B cell (primary cell): Measurements from ENCODE around the gene PRPF31. TPM values are rescaled to one million over a fixed set of nuclear protein-coding genes. Genes with fewer than 3 reads are reported as not detected.

Source experiments
- ATAC-seq: fragments of 200-7000 bp; cut with Tn5 transposase; one replicate; pipeline ENCODE4 v1.10.0; 2021; ENCODE audit warnings: low read depth, mild to moderate bottlenecking, moderate number of reproducible peaks, moderate library complexity
- CTCF ChIA-PET: fragments of 350-600 bp; sonication (Branson Sonifier 250); formaldehyde crosslinking; loops from one replicate; lab custom pipeline; 2021; ENCODE audit warnings: antibody characterized with exemption, inconsistent platforms; lab: Charles Lee
- POLR2A ChIA-PET: fragments of 350-600 bp; sonication (Branson Sonifier 250); formaldehyde crosslinking; loops from one replicate; lab custom pipeline; 2021; ENCODE audit warnings: antibody characterized with exemption; lab: Charles Lee
- DNase-seq: peaks from one replicate; pipeline ENCODE4 v3.0.0; 2013
- H2AFZ ChIP-seq: 2 replicates; pipeline ENCODE4 v1.6.1; 2012; ENCODE audit warnings: mild to moderate bottlenecking, low read depth, low read length; ENCODE audit not compliant: insufficient read depth, poor library complexity, severe bottlenecking
- H3K27ac ChIP-seq, 2 donors: 1 replicate in 1 of 2; 2 replicates in 1 of 2; pipeline ENCODE4 v1.5.1; 2012 to 2013; ENCODE audit warnings: low read length in 2 of 2, mild to moderate bottlenecking in 2 of 2, moderate library complexity in 1 of 2
- H3K27me3 ChIP-seq, 4 experiments: fragments of 200-600 bp in 1 of 4; sonication (generic) in 1 of 4; replicated peaks in 1 of 4; 1 replicate in 2 of 4; 2 replicates in 2 of 4; pipeline versions ENCODE4 v1.6.1 to v1.7.0; 2013 to 2016; ENCODE audit warnings: low read length in 3 of 4, mild to moderate bottlenecking in 2 of 4, mixed read lengths in 1 of 4, moderate library complexity in 1 of 4; ENCODE audit not compliant: insufficient read depth in 4 of 4, control insufficient read depth in 3 of 4; ENCODE audit errors: control extremely low read depth in 1 of 4
- H3K36me3 ChIP-seq, 2 experiments: replicated peaks in 1 of 2; 1 replicate in 1 of 2; 2 replicates in 1 of 2; pipeline versions ENCODE4 v1.6.1 to v1.7.1; 2013; ENCODE audit warnings: low read length in 1 of 2; ENCODE audit not compliant: insufficient read depth in 2 of 2, control insufficient read depth in 1 of 2; ENCODE audit errors: control extremely low read depth in 1 of 2, extremely low read depth in 1 of 2
- H3K4me1 ChIP-seq, 2 donors: fragments of 200-600 bp in 1 of 2; sonication (generic) in 1 of 2; 1 replicate in 1 of 2; 2 replicates in 1 of 2; pipeline versions ENCODE4 v1.5.1 to v1.6.1; 2013 to 2017; ENCODE audit warnings: low read length in 2 of 2; ENCODE audit not compliant: control insufficient read depth in 2 of 2, insufficient read depth in 2 of 2
- H3K4me2 ChIP-seq: replicated peaks from 2 replicates; pipeline ENCODE3; 2012; ENCODE audit warnings: mild to moderate bottlenecking, low read depth, low read length; ENCODE audit not compliant: poor library complexity, severe bottlenecking
- H3K4me3 ChIP-seq, 5 experiments: fragments of 200-600 bp in 1 of 5; sonication (generic) in 1 of 5; 1 replicate in 3 of 5; 2 replicates in 2 of 5; pipeline versions ENCODE4 v1.5.1 to v1.7.0; 2011 to 2016; ENCODE audit warnings: low read length in 4 of 5, mild to moderate bottlenecking in 4 of 5, low read depth in 2 of 5, control low read depth in 1 of 5, moderate library complexity in 1 of 5; ENCODE audit not compliant: insufficient read depth in 1 of 5; ENCODE audit errors: control extremely low read depth in 1 of 5, extremely low read depth in 1 of 5
- H3K79me2 ChIP-seq: fragments of 200-600 bp; sonication (generic); one replicate; pipeline ENCODE4 v1.6.0; 2016; ENCODE audit warnings: low read length; ENCODE audit not compliant: control insufficient read depth, insufficient read depth
- H3K9ac ChIP-seq: fragments of 200-600 bp; sonication (generic); 2 replicates; pipeline ENCODE4 v1.6.1; 2017; ENCODE audit warnings: mild to moderate bottlenecking, low read length, moderate library complexity
- H3K9me3 ChIP-seq, 3 donors: one replicate each; pipeline versions ENCODE4 v1.6.1 to v1.7.1; 2013; ENCODE audit warnings: low read length in 2 of 3; ENCODE audit not compliant: control insufficient read depth in 2 of 3, insufficient read depth in 1 of 3; ENCODE audit errors: control extremely low read depth in 1 of 3
- H4K20me1 ChIP-seq: 2 replicates; pipeline ENCODE4 v1.6.0; 2012; ENCODE audit warnings: mild to moderate bottlenecking, low read length; ENCODE audit not compliant: insufficient read depth, control insufficient read depth, poor library complexity, severe bottlenecking
- H3K27ac Mint-ChIP-seq: one replicate; pipeline ENCODE4 v1.8.0; 2021; ENCODE audit warnings: mixed read lengths
- H3K27me3 Mint-ChIP-seq: one replicate; pipeline ENCODE4 v1.8.0; 2021; ENCODE audit warnings: mixed read lengths
- H3K4me1 Mint-ChIP-seq: one replicate; pipeline ENCODE4 v1.8.0; 2021; ENCODE audit warnings: mixed read lengths
- H3K4me3 Mint-ChIP-seq: one replicate; pipeline ENCODE4 v1.8.0; 2021; ENCODE audit warnings: mixed read lengths
- H3K9me3 Mint-ChIP-seq: one replicate; pipeline ENCODE4 v1.8.0; 2022; ENCODE audit warnings: mixed read lengths; ENCODE audit not compliant: insufficient read depth
- CTCF ChIP-seq: fragments of 200-600 bp; IDR thresholded peaks from one replicate; pipeline ENCODE4 v1.8.0; 2022; ENCODE audit warnings: antibody characterized with exemption, mild to moderate bottlenecking
- EZH2 ChIP-seq: IDR thresholded peaks from 2 replicates; pipeline ENCODE4 v1.6.1; 2012; ENCODE audit warnings: borderline replicate concordance, low read depth, mild to moderate bottlenecking, moderate library complexity, low read length; ENCODE audit not compliant: insufficient read depth, poor library complexity, severe bottlenecking
- WGBS: methylation state at CpG from one replicate; pipeline ENCODE4 v1.1.5; 2013; ENCODE audit warnings: missing lambda C conversion rate; ENCODE audit not compliant: insufficient coverage; 5-methylcytosine and 5-hydroxymethylcytosine counted together
- intact Hi-C: fragments of 100-400 bp; cut with micrococcal nuclease; formaldehyde crosslinking; loops from one replicate; pipeline ENCODE4 v1.10.0; 2022
- polyA plus RNA-seq: library from polyadenylated mRNA; depleted of rRNA; stranded (reverse); fragments of >200 nt; gene quantifications from 2 replicates; pipeline ENCODE4 v1.2.3, GENCODE V29; 2012
- total RNA-seq, 2 donors: library from RNA; stranded (reverse); fragments of 120-200 nt in 1 of 2; gene quantifications; 1 replicate in 1 of 2; 2 replicates in 1 of 2; pipeline versions ENCODE4 v1.2.3 to v1.2.4, GENCODE V29; 2013 to 2022

Gene PRPF31
- total and polyA plus RNA-seq, 2 donors (not counting 1 experiment from before 2014, with no cell fraction given), result 61.2 to 66.2 TPM

DNA sequence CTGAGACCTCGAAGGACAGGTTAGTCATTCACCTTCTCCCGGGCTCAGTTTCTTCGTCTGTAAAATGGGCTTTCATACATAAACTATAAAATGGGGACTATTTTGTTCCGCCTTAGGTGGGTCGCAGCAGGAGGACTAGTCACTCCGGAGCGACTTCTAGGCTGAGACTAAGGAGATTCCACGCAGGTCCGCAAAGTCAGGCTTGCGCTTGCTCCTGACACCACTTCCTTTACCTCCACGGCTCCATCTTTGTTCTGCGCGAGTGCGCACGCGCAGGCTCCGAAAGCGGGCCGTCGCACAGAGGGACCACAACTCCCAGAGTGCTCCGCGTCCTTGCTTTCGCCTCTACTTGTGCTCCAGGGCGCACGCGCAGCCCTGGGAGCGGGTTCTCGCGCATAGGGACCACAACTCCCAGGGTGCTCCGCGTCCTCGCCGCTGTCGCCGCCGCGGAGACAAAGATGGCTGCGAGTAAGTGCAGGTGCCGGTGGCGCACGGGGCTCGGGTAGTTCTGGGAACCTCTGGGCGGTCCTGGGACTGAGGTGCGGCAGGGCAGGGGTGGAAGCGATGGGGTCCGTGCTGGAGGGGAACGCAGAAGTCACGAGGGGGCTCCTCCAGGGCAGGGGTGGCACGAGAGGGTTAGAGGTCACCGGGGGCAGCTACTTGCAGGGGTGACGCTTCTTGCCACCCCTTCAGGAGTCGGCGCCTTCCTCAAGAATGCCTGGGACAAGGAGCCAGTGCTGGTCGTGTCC, 13.0 kb upstream of the PRPF31 start, which contains the start of gene NDUFA3:
Gene NDUFA3, plus strand, starts transcription at position 435 of the 749 bp plus-strand sequence. Its CDS starts 24 bp downstream, at position 459.
- ChIA-PET POLR2A (interaction anchor here (0.7 to 2.4 kb wide), 3 partner anchors 11 to 34 kb away, joined by 3 to 15 read pairs (median 4); partner anchors contain the start of genes CNOT3, PRPF31 and TFPT), CTCF (interaction anchor here (0.6 to 1.7 kb wide), 3 partner anchors 12 to 1414 kb away, joined by 3 to 8 read pairs (median 3); partner anchors contain the start of genes PRPF31 and TFPT)
- Histone ChIP-seq H4K20me1 (peaks cover 3% of the 10 kb centered on the region), H3K4me3 (peak within 1 kb of the TSS; percentile 59 to 90 (median 76)), H3K4me2 (peak within 1 kb of the TSS; percentile 92), H3K36me3 (peaks cover 0 to 6% of the 10 kb centered on the region in 2 experiments), H3K79me2 (peaks cover 38% of the 10 kb centered on the region), H3K4me1 (peaks cover 6 to 13% of the 10 kb centered on the region in 2 donors), H2AFZ (peak within 1 kb of the TSS; percentile 88), H3K9ac (peak within 1 kb of the TSS; percentile 76), H3K27ac (peak within 1 kb of the TSS; percentile 59 to 74), H3K27me3 (no peaks in the 10 kb centered on the region), H3K9me3 (peaks cover 0 to 8% (median 0%) of the 10 kb centered on the region in 3 donors)
- Mint-ChIP-seq H3K4me1 (peaks cover 20% of the 10 kb centered on the region), H3K27me3 (no peaks in the 10 kb centered on the region), H3K4me3 (peak within 1 kb of the TSS; percentile 100), H3K27ac (peak within 1 kb of the TSS; percentile 89), H3K9me3 (no peaks in the 10 kb centered on the region)
- TF ChIP-seq EZH2, result no peak
- no peak for TF ChIP-seq CTCF
- 2% methylated on average over 52 of the region's 54 CpGs for WGBS
- ATAC-seq (peak; percentile 99), DNase-seq (peak; percentile 99)
- intact Hi-C loops, result loop anchor here (1.0 to 5.0 kb wide), 6 partner anchors 13 to 905 kb away; partner anchors contain the start of genes CNOT3, LENG1, MYADM and PRPF31
